SK-N-SH treated with all-trans-retinoic acid at 6 μM for 48 hours (cell line): ENCODE measurements around the gene ABITRAM.

ENCODE experiments used
- ATAC-seq: fragments of 200-7000 bp; cut with Tn5 transposase; 3 replicates; pipeline ENCODE4 v1.9.1; 2020; ENCODE audit warnings: mild to moderate bottlenecking, moderate library complexity
- ARNTL ChIP-seq: fragments of 450-650 bp; formaldehyde crosslinking; IDR thresholded peaks from 2 replicates; pipeline ENCODE4 v1.5.0; 2020; ENCODE audit warnings: low read depth, mild to moderate bottlenecking, moderate library complexity, borderline replicate concordance
- CSDC2 ChIP-seq: fragments of 250-450 bp; sonication (Bioruptor Pico); IDR thresholded peaks from 2 replicates; pipeline ENCODE4 v1.5.0; 2020; ENCODE audit warnings: mild to moderate bottlenecking, moderate library complexity
- CSRNP3 ChIP-seq: fragments of 250-450 bp; sonication (Bioruptor Pico); IDR thresholded peaks from 2 replicates; pipeline ENCODE4 v1.5.1; 2021; ENCODE audit warnings: mild to moderate bottlenecking, moderate library complexity
- ESRRG ChIP-seq: fragments of 250-450 bp; sonication (Bioruptor Pico); IDR thresholded peaks from 2 replicates; pipeline ENCODE4 v1.6.1; 2021; ENCODE audit warnings: mild to moderate bottlenecking
- ISL1 ChIP-seq: fragments of 250-450 bp; sonication (Bioruptor Pico); IDR thresholded peaks from 2 replicates; pipeline ENCODE4 v2.1.2; 2022; ENCODE audit warnings: mild to moderate bottlenecking, moderate library complexity
- OSR1 ChIP-seq: fragments of 250-450 bp; sonication (Bioruptor Pico); IDR thresholded peaks from 2 replicates; pipeline ENCODE4 v1.8.0; 2022; ENCODE audit warnings: moderate library complexity, mild to moderate bottlenecking, inconsistent platforms
- PATZ1 ChIP-seq: fragments of 250-450 bp; sonication (Bioruptor Pico); IDR thresholded peaks from 2 replicates; pipeline ENCODE4 v1.8.0; 2020; ENCODE audit warnings: mild to moderate bottlenecking, moderate library complexity, borderline replicate concordance
- PPARA ChIP-seq: fragments of 250-450 bp; sonication (Bioruptor Pico); IDR thresholded peaks from 2 replicates; pipeline ENCODE4 v1.5.0; 2020; ENCODE audit warnings: mild to moderate bottlenecking, borderline replicate concordance
- RARB ChIP-seq: fragments of 250-450 bp; sonication (Bioruptor Pico); IDR thresholded peaks from 2 replicates; pipeline ENCODE4 v1.8.0; 2021; ENCODE audit warnings: mild to moderate bottlenecking, moderate library complexity
- SNAI2 ChIP-seq: fragments of 250-450 bp; sonication (Bioruptor Pico); IDR thresholded peaks from 2 replicates; pipeline ENCODE4 v1.5.0; 2020; ENCODE audit warnings: mild to moderate bottlenecking, moderate library complexity
- TCF4 ChIP-seq: fragments of 250-450 bp; sonication (Bioruptor Pico); IDR thresholded peaks from 2 replicates; pipeline ENCODE4 v1.8.0; 2021; ENCODE audit warnings: mild to moderate bottlenecking, moderate library complexity, borderline replicate concordance
- TOX ChIP-seq: fragments of 250-450 bp; sonication (Bioruptor Pico); IDR thresholded peaks from 2 replicates; pipeline ENCODE4 v1.8.0; 2021; ENCODE audit warnings: mild to moderate bottlenecking, moderate library complexity, borderline replicate concordance
- TSHZ2 ChIP-seq: fragments of 250-450 bp; sonication (Bioruptor Pico); IDR thresholded peaks from 2 replicates; pipeline ENCODE4 v1.5.0; 2020; ENCODE audit warnings: mild to moderate bottlenecking, moderate library complexity
- ZC3H10 ChIP-seq: fragments of 250-450 bp; sonication (Bioruptor Pico); IDR thresholded peaks from 2 replicates; pipeline ENCODE4 v1.5.1; 2021; ENCODE audit warnings: mild to moderate bottlenecking, moderate library complexity
- ZFP3 ChIP-seq: fragments of 250-450 bp; sonication (Bioruptor Pico); IDR thresholded peaks from 2 replicates; pipeline ENCODE4 v1.5.0; 2020; ENCODE audit warnings: mild to moderate bottlenecking, moderate library complexity
- ZFP30 ChIP-seq: fragments of 450-650 bp; formaldehyde crosslinking; IDR thresholded peaks from 2 replicates; pipeline ENCODE4 v1.5.0; 2022; ENCODE audit warnings: mild to moderate bottlenecking, moderate library complexity
- ZNF565 ChIP-seq: fragments of 450-650 bp; formaldehyde crosslinking; conservative IDR thresholded peaks from 2 replicates; pipeline ENCODE4 v1.5.0; 2020; ENCODE audit warnings: low read depth, mild to moderate bottlenecking, moderate library complexity
- ZNF70 ChIP-seq: fragments of 450-650 bp; formaldehyde crosslinking; IDR thresholded peaks from 2 replicates; pipeline ENCODE4 v1.5.0; 2020; ENCODE audit warnings: mild to moderate bottlenecking, moderate library complexity
- ZNF8 ChIP-seq: fragments of 450-650 bp; formaldehyde crosslinking; IDR thresholded peaks from 2 replicates; pipeline ENCODE4 v1.5.0; 2020; ENCODE audit warnings: mild to moderate bottlenecking, moderate library complexity
- TF ChIP-seq, protein P1 (sequence below): fragments of 250-450 bp; sonication (Bioruptor Pico); IDR thresholded peaks from 2 replicates; pipeline ENCODE4 v1.8.0; 2021; ENCODE audit warnings: low read depth, mild to moderate bottlenecking, moderate library complexity, borderline replicate concordance
- TF ChIP-seq, protein P2 (sequence below): fragments of 250-450 bp; sonication (Bioruptor Pico); IDR thresholded peaks from 2 replicates; pipeline ENCODE4 v1.5.1; 2020; ENCODE audit warnings: low read depth, mild to moderate bottlenecking, moderate library complexity

Gene ABITRAM

DNA sequence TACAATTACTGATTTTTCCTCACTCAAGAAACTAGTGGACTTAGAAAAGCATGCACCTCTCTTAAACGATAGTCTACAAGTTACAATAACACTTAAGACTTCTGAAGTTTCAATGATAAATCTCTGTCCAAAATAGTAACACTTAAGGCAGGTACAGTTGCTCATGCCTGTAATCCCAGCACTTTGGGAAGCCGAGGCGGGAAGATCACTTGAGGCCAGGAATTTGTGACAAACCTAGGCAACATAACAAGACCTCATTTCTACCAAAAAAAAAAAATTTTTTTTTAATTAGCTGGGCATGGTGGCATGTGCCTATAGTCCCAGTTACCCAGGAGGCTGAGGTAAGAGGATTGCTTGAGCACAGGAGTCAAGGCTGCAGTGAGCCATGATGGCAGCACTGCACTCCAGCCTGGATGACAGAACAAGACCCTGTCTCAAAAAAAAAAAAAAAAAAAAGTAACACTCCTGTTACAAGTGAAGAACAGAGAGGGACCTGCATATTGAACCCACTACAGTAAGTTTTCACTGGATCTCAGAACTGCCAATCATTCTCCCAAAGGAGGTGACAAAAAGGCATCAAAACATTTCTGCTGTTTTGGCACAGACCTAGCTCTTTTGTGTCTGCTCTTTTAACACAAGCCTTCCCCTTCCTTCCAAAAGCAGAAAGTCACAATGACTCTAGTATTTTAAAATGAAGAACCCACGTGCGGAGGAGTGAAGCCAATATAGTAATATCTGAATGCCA, 3.5 kb downstream of the ABITRAM start:
- no peak for ATAC-seq
- no peak for TF ChIP-seq ZNF70 (CRISPR knock-in tag)
- TF ChIP-seq, protein P1, sequence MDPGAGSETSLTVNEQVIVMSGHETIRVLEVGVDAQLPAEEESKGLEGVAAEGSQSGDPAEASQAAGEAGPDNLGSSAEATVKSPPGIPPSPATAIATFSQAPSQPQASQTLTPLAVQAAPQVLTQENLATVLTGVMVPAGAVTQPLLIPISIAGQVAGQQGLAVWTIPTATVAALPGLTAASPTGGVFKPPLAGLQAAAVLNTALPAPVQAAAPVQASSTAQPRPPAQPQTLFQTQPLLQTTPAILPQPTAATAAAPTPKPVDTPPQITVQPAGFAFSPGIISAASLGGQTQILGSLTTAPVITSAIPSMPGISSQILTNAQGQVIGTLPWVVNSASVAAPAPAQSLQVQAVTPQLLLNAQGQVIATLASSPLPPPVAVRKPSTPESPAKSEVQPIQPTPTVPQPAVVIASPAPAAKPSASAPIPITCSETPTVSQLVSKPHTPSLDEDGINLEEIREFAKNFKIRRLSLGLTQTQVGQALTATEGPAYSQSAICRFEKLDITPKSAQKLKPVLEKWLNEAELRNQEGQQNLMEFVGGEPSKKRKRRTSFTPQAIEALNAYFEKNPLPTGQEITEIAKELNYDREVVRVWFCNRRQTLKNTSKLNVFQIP = no peak
- no peak for TF ChIP-seq ZC3H10 (CRISPR knock-in tag)
- TF ChIP-seq ARNTL (CRISPR knock-in tag) = no peak
- no peak for TF ChIP-seq PPARA (CRISPR knock-in tag)
- TF ChIP-seq ZFP30 (CRISPR knock-in tag) = no peak
- no peak for TF ChIP-seq TSHZ2 (CRISPR knock-in tag)
- TF ChIP-seq TCF4 (CRISPR knock-in tag) = no peak
- no peak for TF ChIP-seq TOX
- no peak for TF ChIP-seq ESRRG (CRISPR knock-in tag)
- TF ChIP-seq CSDC2 (CRISPR knock-in tag) = no peak
- TF ChIP-seq RARB (CRISPR knock-in tag) = no peak
- no peak for TF ChIP-seq SNAI2
- no peak for TF ChIP-seq ZFP3 (CRISPR knock-in tag)

- TF ChIP-seq ARNTL (CRISPR knock-in tag) = no peak
Observed at GRCh38 chr9:108939975-108940374, 5.8 kb downstream of the ABITRAM start.

DNA sequence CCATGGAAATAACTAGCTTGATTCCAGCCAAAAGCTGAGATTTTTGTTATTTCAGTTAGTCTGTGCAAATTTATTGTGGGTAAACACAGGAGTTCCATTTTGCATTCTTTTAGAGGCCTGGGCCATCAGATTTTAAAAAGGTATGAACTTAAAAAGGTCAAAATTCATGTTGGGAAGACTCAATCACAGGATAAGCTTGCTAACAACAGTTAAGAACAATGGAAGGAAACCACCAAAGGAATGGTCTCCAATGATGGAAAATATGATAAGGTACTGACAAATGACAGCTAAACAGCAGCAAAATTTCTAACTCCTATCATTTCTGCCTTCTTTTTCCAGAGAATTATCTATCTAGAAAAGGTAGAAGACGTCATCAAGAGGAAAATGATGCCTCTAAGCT, 16.0 kb downstream of the ABITRAM start:
- TF ChIP-seq CSDC2 (CRISPR knock-in tag) (no peak), RARB (CRISPR knock-in tag) (no peak), ISL1 (CRISPR knock-in tag) (no peak), ZNF8 (CRISPR knock-in tag) (no peak), ESRRG (CRISPR knock-in tag) (no peak), ZNF70 (CRISPR knock-in tag) (no peak), PATZ1 (CRISPR knock-in tag) (no peak), TSHZ2 (CRISPR knock-in tag) (no peak), OSR1 (no peak), ARNTL (CRISPR knock-in tag) (no peak), ZFP30 (CRISPR knock-in tag) (no peak), TCF4 (CRISPR knock-in tag) (no peak), TOX (no peak), ZNF565 (CRISPR knock-in tag) (no peak), SNAI2 (no peak), PPARA (CRISPR knock-in tag) (no peak), CSRNP3 (no peak)
- TF ChIP-seq, protein P2, sequence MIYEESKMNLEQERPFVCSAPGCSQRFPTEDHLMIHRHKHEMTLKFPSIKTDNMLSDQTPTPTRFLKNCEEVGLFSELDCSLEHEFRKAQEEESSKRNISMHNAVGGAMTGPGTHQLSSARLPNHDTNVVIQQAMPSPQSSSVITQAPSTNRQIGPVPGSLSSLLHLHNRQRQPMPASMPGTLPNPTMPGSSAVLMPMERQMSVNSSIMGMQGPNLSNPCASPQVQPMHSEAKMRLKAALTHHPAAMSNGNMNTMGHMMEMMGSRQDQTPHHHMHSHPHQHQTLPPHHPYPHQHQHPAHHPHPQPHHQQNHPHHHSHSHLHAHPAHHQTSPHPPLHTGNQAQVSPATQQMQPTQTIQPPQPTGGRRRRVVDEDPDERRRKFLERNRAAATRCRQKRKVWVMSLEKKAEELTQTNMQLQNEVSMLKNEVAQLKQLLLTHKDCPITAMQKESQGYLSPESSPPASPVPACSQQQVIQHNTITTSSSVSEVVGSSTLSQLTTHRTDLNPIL = no peak
- TF ChIP-seq, protein P1 = no peak
- ATAC-seq = no peak

More at GRCh38 chr9:108939975-108940374, 5.8 kb downstream of the ABITRAM start:
- ATAC-seq = no peak
